HG03575 (cell line): ENCODE measurements around the gene TENM4.
"Not testable (repeated sequence)": the region's sequence is repeated elsewhere in the genome, so short reads cannot be mapped to it uniquely, and the experiment has no call there.

ENCODE experiments used
- ATAC-seq: cut with Tn5 transposase; IDR thresholded peaks from one replicate; pipeline ENCODE4 v1.9.1; 2021; ENCODE audit not compliant: unreplicated experiment, insufficient number of reproducible peaks, low FRiP score; ENCODE audit errors: extremely low read depth

The TENM4 gene

GRCh38 chr11:78898266-78898775 is 542.5 kb downstream of the TENM4 start:
- no peak for ATAC-seq

- no peak for ATAC-seq
Observed at GRCh38 chr11:78893996-78894395, 546.8 kb downstream of the TENM4 start.

DNA sequence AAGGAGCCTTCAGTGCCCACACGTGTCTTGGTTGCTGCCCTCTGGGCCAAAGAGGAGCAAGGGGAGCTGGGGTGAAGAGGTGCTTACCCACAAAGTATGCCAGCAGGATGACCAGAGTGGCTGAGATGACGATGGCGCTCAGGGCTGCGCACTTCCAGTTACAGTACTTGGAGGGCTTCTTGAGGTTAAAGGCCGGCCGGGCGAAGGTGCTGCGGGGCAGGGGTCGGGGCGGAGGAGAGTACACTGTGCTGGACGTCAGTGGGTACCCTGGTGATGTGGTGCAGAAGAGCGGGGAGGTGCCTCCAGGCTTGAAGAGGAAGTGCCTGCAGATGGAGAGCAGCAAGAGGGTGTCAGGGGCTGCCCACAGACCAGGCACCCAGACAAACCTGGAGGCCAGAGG is 551.1 kb downstream of the TENM4 start:
- ATAC-seq: no peak

- no peak for ATAC-seq
Observed at GRCh38 chr11:78886616-78887015, 554.2 kb downstream of the TENM4 start.

- ATAC-seq: no peak
Observed at GRCh38 chr11:78884761-78885160, 556.1 kb downstream of the TENM4 start.

- ATAC-seq: no peak
Observed at GRCh38 chr11:78883506-78883905, 557.3 kb downstream of the TENM4 start.

DNA sequence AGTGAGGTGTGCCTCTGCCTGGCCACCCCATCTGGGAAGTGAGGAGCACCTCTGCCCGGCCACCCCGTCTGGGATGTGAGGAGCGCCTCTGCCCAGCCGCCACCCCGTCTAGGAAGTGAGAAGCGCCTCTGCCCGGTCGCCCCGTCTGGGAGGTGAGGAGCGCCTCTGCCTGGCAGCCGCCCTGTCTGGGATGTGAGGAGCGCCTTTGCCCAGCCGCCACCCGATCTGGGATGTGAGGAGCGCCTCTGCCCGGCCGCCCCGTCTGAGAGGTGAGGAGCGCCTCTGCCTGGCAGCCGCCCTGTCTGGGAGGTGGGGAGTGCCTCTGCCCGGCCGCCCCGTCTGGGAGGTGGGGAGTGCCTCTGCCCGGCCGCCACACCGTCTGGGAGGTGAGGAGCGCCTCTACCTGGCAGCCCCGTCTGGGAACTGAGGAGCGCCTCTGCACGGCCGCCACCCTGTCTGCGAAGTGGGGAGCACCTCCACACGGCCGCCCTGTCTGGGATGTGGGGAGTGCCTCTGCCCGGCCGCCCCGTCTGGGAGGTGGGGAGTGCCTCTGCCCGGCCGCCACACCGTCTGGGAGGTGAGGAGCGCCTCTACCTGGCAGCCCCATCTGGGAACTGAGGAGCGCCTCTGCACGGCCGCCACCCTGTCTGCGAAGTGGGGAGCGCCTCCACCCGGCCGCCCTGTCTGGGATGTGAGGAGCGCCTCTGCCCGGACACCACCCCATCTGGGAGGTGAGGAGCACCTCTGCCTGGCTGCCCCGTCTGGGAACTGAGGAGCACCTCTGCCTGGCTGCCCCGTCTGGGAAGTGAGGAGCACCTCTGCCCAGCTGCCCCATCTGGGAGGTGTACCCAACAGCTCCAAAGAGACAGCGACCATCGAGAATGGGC is 561.5 kb downstream of the TENM4 start:
- not testable (repeated sequence) for ATAC-seq

GRCh38 chr11:78878631-78879030 is 562.2 kb downstream of the TENM4 start:
- ATAC-seq: no peak

GRCh38 chr11:78876676-78877075 is 564.2 kb downstream of the TENM4 start:
- no peak for ATAC-seq

GRCh38 chr11:78870655-78871054 is 570.2 kb downstream of the TENM4 start:
- no peak for ATAC-seq

DNA sequence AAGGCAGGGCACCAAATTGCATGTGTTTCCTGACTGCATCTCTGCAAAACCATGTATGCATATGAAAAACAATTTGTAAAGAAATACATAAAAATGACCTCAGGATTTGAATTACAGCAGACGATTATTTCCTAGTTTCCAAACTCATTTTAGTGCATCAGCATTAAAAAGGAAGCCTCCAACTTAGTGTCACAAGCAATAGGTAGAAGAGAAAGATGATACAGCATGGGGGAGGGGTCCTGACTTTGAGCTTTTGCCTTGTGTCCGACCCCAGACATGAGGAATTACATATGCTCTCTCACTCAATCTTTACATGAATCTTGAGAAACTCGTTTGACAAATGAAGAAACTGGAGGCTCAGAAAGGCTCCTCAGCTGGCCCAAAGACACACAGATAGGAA is 571.5 kb downstream of the TENM4 start:
- ATAC-seq: no peak

DNA sequence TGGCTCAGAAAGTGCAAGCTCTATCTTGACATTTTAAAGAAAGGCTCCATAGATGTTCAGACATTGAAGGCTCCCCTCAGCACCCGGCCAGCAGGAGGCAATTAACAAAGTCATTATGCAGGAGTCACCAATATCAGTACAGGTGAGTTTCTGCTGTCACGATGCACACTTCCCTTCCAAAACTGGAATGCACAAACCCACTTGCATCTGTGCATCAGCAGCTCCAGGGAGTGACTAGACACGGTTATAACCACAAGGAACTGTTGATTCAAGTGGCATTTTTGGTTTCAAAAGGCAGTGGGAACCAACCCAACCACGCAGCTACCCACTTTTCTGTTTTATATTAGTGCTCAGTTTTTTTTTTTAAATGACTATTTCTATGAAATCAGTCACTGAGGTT is 572.3 kb downstream of the TENM4 start:
- no peak for ATAC-seq

DNA sequence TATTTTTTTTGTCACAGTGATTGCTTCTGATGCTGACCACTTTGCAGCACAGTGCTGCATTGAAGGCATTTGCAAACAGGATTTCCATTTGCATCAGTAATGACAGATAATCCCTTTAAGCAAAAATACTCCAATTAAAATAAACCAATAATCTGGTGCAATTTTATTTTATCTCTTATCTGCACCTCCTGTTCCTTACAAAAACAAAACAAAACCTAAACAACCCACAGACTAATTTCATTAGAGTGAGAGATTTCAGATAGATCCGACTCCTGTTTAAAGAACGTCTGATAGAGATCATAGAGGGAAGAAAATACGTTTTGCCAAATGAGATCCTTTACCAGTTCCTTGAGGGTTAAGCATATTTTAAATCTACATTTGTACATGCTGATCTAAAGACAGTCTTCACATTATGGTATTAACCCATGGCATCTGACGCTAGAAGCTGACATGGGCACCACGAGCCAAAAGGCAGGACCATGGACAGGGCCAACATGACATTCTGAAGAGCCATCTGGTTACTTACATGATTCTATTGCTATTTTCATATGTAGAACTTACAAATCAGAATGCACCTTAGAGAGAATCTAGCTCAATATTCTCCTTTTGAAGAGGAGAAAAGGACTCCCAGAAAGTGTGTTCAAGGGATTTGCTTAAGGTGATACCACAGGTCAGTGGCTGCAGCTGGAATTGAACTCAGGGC is 580.0 kb downstream of the TENM4 start:
- no peak for ATAC-seq

GRCh38 chr11:78857688-78858087 is 583.1 kb downstream of the TENM4 start:
- no peak for ATAC-seq

GRCh38 chr11:78856211-78856610 is 584.6 kb downstream of the TENM4 start:
- no peak for ATAC-seq

DNA sequence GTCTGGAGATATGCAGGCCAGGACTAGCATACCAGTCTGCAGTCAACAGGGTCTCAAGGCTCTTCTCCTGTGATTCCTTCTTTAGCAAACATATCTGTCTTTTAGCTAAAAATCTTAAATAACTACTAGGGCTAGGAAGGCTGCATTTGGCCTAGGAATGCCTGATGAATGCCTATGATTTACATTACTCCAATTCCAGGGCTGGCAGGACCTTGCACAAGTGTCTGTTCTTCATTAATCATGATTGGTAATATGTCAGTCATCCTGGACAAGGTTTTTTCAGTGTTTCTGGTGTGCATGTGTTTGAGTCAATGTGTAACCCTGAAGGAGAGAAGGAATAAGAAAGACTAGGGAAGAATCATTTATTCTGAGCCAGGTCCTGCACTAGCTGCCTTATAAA is 585.7 kb downstream of the TENM4 start:
- no peak for ATAC-seq

DNA sequence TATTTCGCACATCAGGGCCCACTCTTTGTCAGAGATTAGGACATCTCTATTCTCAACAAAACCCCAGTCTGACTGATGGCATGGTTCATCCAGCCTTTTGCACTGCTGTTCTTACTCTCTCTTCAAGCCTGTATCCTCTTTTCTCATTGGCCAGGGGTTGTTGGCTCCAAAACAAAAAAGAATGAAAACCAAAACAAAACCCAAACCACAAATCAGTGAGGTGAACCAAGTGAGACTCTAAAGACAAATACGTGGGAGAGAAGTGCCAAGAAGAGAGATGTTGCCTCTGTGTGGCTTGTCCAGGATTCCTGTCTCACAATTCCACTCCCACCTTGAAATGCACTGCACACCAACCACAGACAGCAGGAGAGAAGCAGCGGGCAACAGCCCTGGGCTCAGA is 587.3 kb downstream of the TENM4 start:
- ATAC-seq: no peak

- ATAC-seq: no peak
Observed at GRCh38 chr11:78851878-78852586, 588.8 kb downstream of the TENM4 start.

- ATAC-seq: no peak
Observed at GRCh38 chr11:78850078-78850477, 590.8 kb downstream of the TENM4 start.

GRCh38 chr11:78846269-78846668 is 594.6 kb downstream of the TENM4 start:
- ATAC-seq: no peak
